Right ventricle myocardium superior (tissue), 1 donor: ENCODE measurements around the gene COL1A2. TPM values are rescaled to one million over a fixed set of nuclear protein-coding genes. Genes with fewer than 3 reads are reported as not detected.

Source experiments
- ATAC-seq: fragments of 200-7000 bp; cut with Tn5 transposase; one replicate; pipeline ENCODE4 v1.9.1; 2020; ENCODE audit warnings: mild to moderate bottlenecking; ENCODE audit not compliant: poor library complexity
- DNase-seq: peaks from one replicate; pipeline ENCODE4 v3.0.0-alpha.2; 2020
- intact Hi-C: fragments of 100-400 bp; cut with DNase I; formaldehyde crosslinking; loops from one replicate; pipeline ENCODE4 v1.11.2; 2022
- total RNA-seq: library from RNA; stranded (reverse); fragmentation: NEBNext Ultra II Directional; extraction: Animal tissue kit (Norgen Biotek cat#: 25700); gene quantifications from one replicate; pipeline ENCODE4 v1.2.1, GENCODE V29; 2021
- donor health status: DM: no; HTN: yes; CAD: no; lungs with severe emphysema.

COL1A2 gene
- total RNA-seq, 1 donor from 2014 or later = 62.9 TPM

- intact Hi-C loops = no loop called here
- ATAC-seq (no peak), DNase-seq (no peak)
Observed at GRCh38 chr7:94401428-94401814, 6.7 kb downstream of the COL1A2 start.

GRCh38 chr7:94403546-94403945 is 8.9 kb downstream of the COL1A2 start:
- no peak for ATAC-seq
- DNase-seq = no peak
- intact Hi-C loops = no loop called here

GRCh38 chr7:94405506-94405905 is 10.8 kb downstream of the COL1A2 start:
- ATAC-seq (no peak), DNase-seq (no peak)
- intact Hi-C loops = no loop called here

DNA sequence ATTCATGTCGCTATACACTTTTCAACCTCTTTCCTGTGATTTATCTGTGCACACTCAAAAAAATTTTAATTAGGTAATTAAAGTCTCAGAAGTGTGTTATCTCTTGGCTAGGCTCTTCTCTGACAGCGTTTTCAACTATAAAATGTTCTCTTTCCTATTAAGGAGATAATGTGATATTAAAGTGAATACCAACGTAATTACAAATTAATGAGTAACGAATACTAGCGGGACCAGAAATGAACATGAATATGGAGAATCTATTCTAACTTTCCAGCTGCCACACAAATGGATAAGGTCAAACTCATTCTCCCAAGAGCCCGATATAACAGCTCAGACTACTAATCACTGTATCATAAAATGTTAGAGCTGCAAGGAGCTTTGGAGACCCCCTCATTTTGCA is 12.0 kb downstream of the COL1A2 start:
- DNase-seq (no peak), ATAC-seq (no peak)
- intact Hi-C loops = no loop called here

GRCh38 chr7:94409200-94409948 is 14.7 kb downstream of the COL1A2 start:
- no peak for ATAC-seq
- intact Hi-C loops = no loop called here
- DNase-seq = no peak

- intact Hi-C loops = no loop called here
- ATAC-seq = no peak
Observed at GRCh38 chr7:94410413-94411187, 15.9 kb downstream of the COL1A2 start.

DNA sequence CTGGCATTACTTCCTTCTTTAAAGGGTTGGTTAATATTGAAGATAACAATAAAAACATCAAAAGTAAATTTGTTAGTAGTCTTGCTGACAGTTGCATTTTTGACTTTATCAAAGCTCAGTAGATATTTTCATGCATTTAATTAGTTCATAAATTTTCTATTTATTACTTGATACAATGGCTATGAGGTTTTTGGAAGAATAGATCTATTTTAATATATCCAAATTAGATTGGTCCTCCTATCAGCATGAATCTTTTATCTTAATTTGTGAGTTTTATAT is 16.4 kb downstream of the COL1A2 start:
- no peak for ATAC-seq
- intact Hi-C loops = no loop called here
- DNase-seq = no peak

More at GRCh38 chr7:94410413-94411187, 15.9 kb downstream of the COL1A2 start:
- no peak for DNase-seq

DNA sequence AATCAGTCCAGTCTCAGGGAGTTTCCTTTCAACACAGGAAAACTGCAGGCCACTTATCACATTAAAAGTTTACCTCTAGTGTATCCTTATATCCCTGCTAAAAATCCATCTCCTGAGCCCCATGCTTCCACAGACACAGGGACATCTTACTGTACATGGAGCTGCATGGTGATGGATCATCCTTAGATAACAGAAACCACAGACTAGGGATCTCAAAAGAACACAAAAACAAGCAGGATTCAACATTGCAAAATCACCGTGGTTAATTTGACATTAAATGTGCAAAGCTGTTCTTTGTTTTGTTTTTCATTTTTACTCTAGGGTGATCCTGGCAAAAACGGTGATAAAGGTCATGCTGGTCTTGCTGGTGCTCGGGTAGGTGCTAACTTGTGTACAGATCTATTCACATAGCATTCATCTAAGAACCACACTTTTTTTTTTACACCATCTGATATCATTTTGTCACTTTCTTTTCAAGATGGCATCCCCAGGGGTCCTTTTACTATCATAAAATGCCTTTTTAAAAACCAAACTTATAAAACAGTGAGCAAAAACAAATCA is 18.1 kb downstream of the COL1A2 start:
- intact Hi-C loops = no loop called here
- DNase-seq (no peak), ATAC-seq (no peak)

- no peak for DNase-seq
- intact Hi-C loops = no loop called here
- ATAC-seq = no peak
Observed at GRCh38 chr7:94414481-94414880, 19.8 kb downstream of the COL1A2 start.

- intact Hi-C loops = no loop called here
- DNase-seq = no peak
- no peak for ATAC-seq
Observed at GRCh38 chr7:94414980-94415379, 20.3 kb downstream of the COL1A2 start.

- intact Hi-C loops = no loop called here
- DNase-seq = no peak
- no peak for ATAC-seq
Observed at GRCh38 chr7:94417306-94417705, 22.6 kb downstream of the COL1A2 start.

DNA sequence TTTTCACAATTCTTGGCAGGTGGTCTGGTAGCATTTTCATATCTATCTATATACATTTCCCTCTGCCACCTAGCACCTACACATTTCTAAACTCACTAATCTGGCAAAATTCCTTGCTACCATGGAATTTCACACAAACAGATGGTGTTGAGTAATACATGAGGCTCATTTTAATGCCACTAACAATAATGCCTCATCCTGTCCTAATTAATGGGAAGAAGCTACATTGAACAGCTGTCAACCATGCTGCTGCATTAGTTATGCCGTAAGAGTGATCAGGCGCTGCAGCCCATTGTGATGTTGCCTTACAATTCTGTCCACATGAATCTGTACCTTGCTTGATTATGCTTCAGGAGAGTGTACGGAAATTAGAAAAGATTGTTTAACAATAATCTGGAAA is 23.2 kb downstream of the COL1A2 start:
- ATAC-seq (no peak), DNase-seq (no peak)
- intact Hi-C loops = no loop called here

GRCh38 chr7:94418851-94419250 is 24.2 kb downstream of the COL1A2 start:
- ATAC-seq (no peak), DNase-seq (no peak)
- intact Hi-C loops = no loop called here

DNA sequence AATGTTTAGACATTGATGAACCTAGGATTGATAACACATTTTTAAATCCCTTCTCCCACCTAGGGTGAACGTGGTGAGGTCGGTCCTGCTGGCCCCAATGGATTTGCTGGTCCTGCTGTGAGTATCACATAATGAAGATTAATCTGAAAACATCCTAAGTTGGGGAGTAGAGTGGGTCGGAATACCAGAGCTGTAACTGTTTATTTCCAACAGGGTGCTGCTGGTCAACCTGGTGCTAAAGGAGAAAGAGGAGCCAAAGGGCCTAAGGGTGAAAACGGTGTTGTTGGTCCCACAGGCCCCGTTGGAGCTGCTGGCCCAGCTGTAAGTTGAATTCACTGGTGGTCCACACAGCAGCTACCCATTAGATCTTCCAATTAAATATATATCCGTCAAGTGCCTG is 25.6 kb downstream of the COL1A2 start:
- DNase-seq = no peak
- intact Hi-C loops = no loop called here
- ATAC-seq = no peak

DNA sequence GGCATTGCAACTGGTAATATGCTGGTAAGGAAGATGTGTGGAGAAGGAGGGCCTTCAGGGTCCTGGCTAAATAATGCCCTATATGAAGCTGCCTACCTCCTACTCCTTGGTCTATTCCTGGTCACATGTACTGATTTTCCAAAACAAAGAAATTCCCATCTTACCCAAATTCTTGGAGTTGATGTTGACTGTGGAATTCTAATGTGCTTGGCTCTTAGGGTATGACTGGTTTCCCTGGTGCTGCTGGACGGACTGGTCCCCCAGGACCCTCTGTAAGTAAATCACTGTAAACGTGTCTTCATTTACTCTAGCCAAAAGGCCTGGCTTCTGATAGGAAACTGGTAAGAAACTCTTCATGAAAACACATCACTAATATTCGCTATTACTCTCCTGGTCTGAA is 27.0 kb downstream of the COL1A2 start:
- intact Hi-C loops = no loop called here
- ATAC-seq (no peak), DNase-seq (no peak)

GRCh38 chr7:94422136-94422535 is 27.4 kb downstream of the COL1A2 start:
- intact Hi-C loops = no loop called here
- DNase-seq (no peak), ATAC-seq (no peak)

- DNase-seq (no peak), ATAC-seq (no peak)
- intact Hi-C loops = no loop called here
Observed at GRCh38 chr7:94422827-94423460, 28.2 kb downstream of the COL1A2 start.

- no peak for ATAC-seq
- intact Hi-C loops = no loop called here
Observed at GRCh38 chr7:94423863-94424735, 29.4 kb downstream of the COL1A2 start.

GRCh38 chr7:94425546-94425945 is 30.9 kb downstream of the COL1A2 start:
- DNase-seq = no peak
- no peak for ATAC-seq
- intact Hi-C loops = no loop called here

More at GRCh38 chr7:94423863-94424735, 29.4 kb downstream of the COL1A2 start:
- no peak for DNase-seq
